Astrocyte (in vitro differentiated cells and primary cell): ENCODE measurements around the gene MFSD6. TPM values are rescaled to one million over a fixed set of nuclear protein-coding genes. Genes with fewer than 3 reads are reported as not detected.

Experiments
- DNase-seq: peaks from one replicate; pipeline ENCODE4 v3.0.0-alpha.2; 2010; ENCODE audit warnings: low read depth
- FAIRE-seq: peaks from 2 replicates; lab custom pipeline; 2011; peaks lifted over from hg19 to GRCh38; lab: Jason Lieb, UNC
- H2AFZ ChIP-seq: 2 replicates; pipeline ENCODE4 v1.6.0; 2012; ENCODE audit warnings: low read depth, low read length, inconsistent platforms
- H3K27ac ChIP-seq: 2 replicates; pipeline ENCODE4 v1.5.1; 2011; ENCODE audit warnings: low read depth, low read length, inconsistent platforms
- H3K27me3 ChIP-seq: 2 replicates; pipeline ENCODE4 v1.6.0; 2011; ENCODE audit warnings: low read length, inconsistent platforms; ENCODE audit not compliant: insufficient read depth
- H3K36me3 ChIP-seq: 2 replicates; pipeline ENCODE4 v1.5.1; 2011; ENCODE audit warnings: low read length, inconsistent platforms; ENCODE audit not compliant: insufficient read depth
- H3K4me1 ChIP-seq: 2 replicates; pipeline ENCODE4 v1.5.1; 2011; ENCODE audit warnings: low read length, inconsistent platforms; ENCODE audit not compliant: insufficient read depth
- H3K4me2 ChIP-seq: 2 replicates; pipeline ENCODE4 v1.6.0; 2012; ENCODE audit warnings: low read length, inconsistent platforms
- H3K4me3 ChIP-seq: 2 replicates; pipeline ENCODE4 v1.5.1; 2011; ENCODE audit warnings: low read depth, mild to moderate bottlenecking, low read length, inconsistent platforms; ENCODE audit not compliant: insufficient read depth
- H3K79me2 ChIP-seq: 2 replicates; pipeline ENCODE4 v1.6.0; 2012; ENCODE audit warnings: mild to moderate bottlenecking, low read length, inconsistent platforms; ENCODE audit not compliant: insufficient read depth
- H3K9ac ChIP-seq: 2 replicates; pipeline ENCODE4 v1.6.0; 2012; ENCODE audit warnings: mild to moderate bottlenecking, low read length, inconsistent platforms
- H3K9me3 ChIP-seq: 2 replicates; pipeline ENCODE4 v1.5.1; 2012; ENCODE audit warnings: low read depth, mild to moderate bottlenecking, low read length, inconsistent platforms; ENCODE audit not compliant: insufficient read depth
- H4K20me1 ChIP-seq: 2 replicates; pipeline ENCODE4 v1.6.0; 2012; ENCODE audit warnings: low read length, inconsistent platforms; ENCODE audit not compliant: insufficient read depth
- H3K27ac Mint-ChIP-seq: one replicate; pipeline ENCODE4 v1.8.0; 2021; ENCODE audit warnings: mild to moderate bottlenecking, mixed read lengths; ENCODE audit not compliant: unreplicated experiment
- H3K27me3 Mint-ChIP-seq: one replicate; pipeline ENCODE4 v1.8.0; 2021; ENCODE audit warnings: low read depth, mixed read lengths; ENCODE audit not compliant: unreplicated experiment
- H3K36me3 Mint-ChIP-seq: one replicate; pipeline ENCODE4 v1.8.0; 2021; ENCODE audit warnings: low read depth, mixed read lengths; ENCODE audit not compliant: unreplicated experiment
- H3K4me1 Mint-ChIP-seq: one replicate; pipeline ENCODE4 v1.8.0; 2021; ENCODE audit warnings: low read depth, mixed read lengths; ENCODE audit not compliant: unreplicated experiment
- H3K4me3 Mint-ChIP-seq: one replicate; pipeline ENCODE4 v1.8.0; 2021; ENCODE audit warnings: mild to moderate bottlenecking, moderate library complexity, mixed read lengths; ENCODE audit not compliant: unreplicated experiment
- H3K9me3 Mint-ChIP-seq: one replicate; pipeline ENCODE4 v1.8.0; 2021; ENCODE audit warnings: mild to moderate bottlenecking, mixed read lengths; ENCODE audit not compliant: unreplicated experiment
- CTCF ChIP-seq: IDR thresholded peaks from 2 replicates; pipeline ENCODE4 v1.5.1; 2011; ENCODE audit warnings: low read depth, mild to moderate bottlenecking, inconsistent platforms, low read length, moderate library complexity; ENCODE audit not compliant: insufficient read depth
- EZH2 ChIP-seq: IDR thresholded peaks from 2 replicates; pipeline ENCODE4 v1.6.1; 2012; ENCODE audit warnings: mild to moderate bottlenecking, low read length, inconsistent platforms; ENCODE audit not compliant: insufficient read depth
- total RNA-seq: library from RNA; stranded (reverse); gene quantifications from 2 replicates; pipeline ENCODE4 v1.2.1, GENCODE V29; 2021

Gene MFSD6
- total RNA-seq, 1 donor from 2014 or later: 2.7 TPM

GRCh38 chr2:190431907-190432306 lies 23.8 kb downstream of the MFSD6 start:
- Mint-ChIP-seq H3K4me1 (no peaks in the 10 kb centered on the region), H3K9me3 (peaks cover 6% of the 10 kb centered on the region), H3K36me3 (no peaks in the 10 kb centered on the region), H3K4me3 (no peak overlapping the region), H3K27ac (no peak overlapping the region), H3K27me3 (no peaks in the 10 kb centered on the region)
- H3K79me2 ChIP-seq: no peaks in the 10 kb centered on the region
- H3K9me3 ChIP-seq: no peaks in the 10 kb centered on the region
- H3K9ac ChIP-seq: no peak overlapping the region
- H3K36me3 ChIP-seq: no peaks in the 10 kb centered on the region
- DNase-seq: no peak
- no peak overlapping the region for H3K27ac ChIP-seq
- no peaks in the 10 kb centered on the region for H3K4me1 ChIP-seq
- H3K27me3 ChIP-seq: no peaks in the 10 kb centered on the region
- FAIRE-seq: no peak
- H2AFZ ChIP-seq: no peak overlapping the region
- no peak overlapping the region for H3K4me3 ChIP-seq
- no peak overlapping the region for H3K4me2 ChIP-seq
- no peak for TF ChIP-seq EZH2
- H4K20me1 ChIP-seq: no peaks in the 10 kb centered on the region

- H2AFZ ChIP-seq: no peak overlapping the region
Measured at GRCh38 chr2:190432567-190433231, 24.5 kb downstream of the MFSD6 start.

GRCh38 chr2:190435031-190435670 lies 27.0 kb downstream of the MFSD6 start:
- Histone ChIP-seq H3K4me1 (no peaks in the 10 kb centered on the region), H3K9ac (no peak overlapping the region), H3K27me3 (no peaks in the 10 kb centered on the region), H3K4me3 (no peak overlapping the region), H4K20me1 (no peaks in the 10 kb centered on the region), H2AFZ (no peak overlapping the region), H3K27ac (no peak overlapping the region), H3K79me2 (no peaks in the 10 kb centered on the region), H3K9me3 (no peaks in the 10 kb centered on the region), H3K36me3 (no peaks in the 10 kb centered on the region), H3K4me2 (no peak overlapping the region)
- Mint-ChIP-seq H3K27me3 (no peaks in the 10 kb centered on the region), H3K36me3 (no peaks in the 10 kb centered on the region), H3K9me3 (peaks cover 2% of the 10 kb centered on the region), H3K4me3 (no peak overlapping the region), H3K4me1 (no peaks in the 10 kb centered on the region), H3K27ac (no peak overlapping the region)
- TF ChIP-seq CTCF (no peak), EZH2 (no peak)
- DNase-seq (no peak), FAIRE-seq (no peak)

More at GRCh38 chr2:190432567-190433231, 24.5 kb downstream of the MFSD6 start:
- Histone ChIP-seq H3K79me2 (no peaks in the 10 kb centered on the region), H3K36me3 (no peaks in the 10 kb centered on the region), H4K20me1 (no peaks in the 10 kb centered on the region), H3K4me3 (no peak overlapping the region), H3K4me2 (no peak overlapping the region), H3K27ac (no peak overlapping the region), H3K9me3 (no peaks in the 10 kb centered on the region), H3K9ac (no peak overlapping the region), H3K27me3 (no peaks in the 10 kb centered on the region), H3K4me1 (no peaks in the 10 kb centered on the region)
- TF ChIP-seq EZH2: no peak
- TF ChIP-seq CTCF: no peak
- H3K4me1 Mint-ChIP-seq: no peaks in the 10 kb centered on the region
- H3K4me3 Mint-ChIP-seq: no peak overlapping the region
- DNase-seq: no peak
- peaks cover 6% of the 10 kb centered on the region for H3K9me3 Mint-ChIP-seq
- H3K27me3 Mint-ChIP-seq: no peaks in the 10 kb centered on the region
- H3K27ac Mint-ChIP-seq: no peak overlapping the region
- no peak for FAIRE-seq
- no peaks in the 10 kb centered on the region for H3K36me3 Mint-ChIP-seq
